Right hindlimb (tissue), 1 donor: ENCODE results near the gene RET.

Source experiments
- DNase-seq: peaks from one replicate; pipeline ENCODE4 v3.0.0-alpha.2; 2018

RET gene

DNA sequence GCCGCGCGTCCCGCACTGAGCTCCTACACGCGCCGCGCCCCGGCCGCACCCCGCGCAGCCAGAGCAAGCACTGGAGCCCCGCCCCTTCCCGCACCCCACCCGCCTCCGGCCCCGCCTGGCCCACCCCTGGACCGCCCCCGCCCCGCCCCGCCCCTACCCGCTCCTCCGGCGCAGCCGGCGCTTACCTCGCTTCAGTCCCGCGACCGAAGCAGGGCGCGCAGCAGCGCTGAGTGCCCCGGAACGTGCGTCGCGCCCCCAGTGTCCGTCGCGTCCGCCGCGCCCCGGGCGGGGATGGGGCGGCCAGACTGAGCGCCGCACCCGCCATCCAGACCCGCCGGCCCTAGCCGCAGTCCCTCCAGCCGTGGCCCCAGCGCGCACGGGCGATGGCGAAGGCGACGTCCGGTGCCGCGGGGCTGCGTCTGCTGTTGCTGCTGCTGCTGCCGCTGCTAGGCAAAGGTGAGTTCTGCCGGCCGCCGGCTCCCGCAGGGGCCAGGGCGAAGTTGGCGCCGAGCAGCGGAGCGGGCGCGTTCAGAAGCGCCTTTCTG, at the start of gene RET:
Gene RET, plus strand, starts transcription at position 194 of the 545 bp plus-strand sequence. Its CDS starts 190 bp downstream, at position 384.
- DNase-seq, result peak; percentile 46

DNA sequence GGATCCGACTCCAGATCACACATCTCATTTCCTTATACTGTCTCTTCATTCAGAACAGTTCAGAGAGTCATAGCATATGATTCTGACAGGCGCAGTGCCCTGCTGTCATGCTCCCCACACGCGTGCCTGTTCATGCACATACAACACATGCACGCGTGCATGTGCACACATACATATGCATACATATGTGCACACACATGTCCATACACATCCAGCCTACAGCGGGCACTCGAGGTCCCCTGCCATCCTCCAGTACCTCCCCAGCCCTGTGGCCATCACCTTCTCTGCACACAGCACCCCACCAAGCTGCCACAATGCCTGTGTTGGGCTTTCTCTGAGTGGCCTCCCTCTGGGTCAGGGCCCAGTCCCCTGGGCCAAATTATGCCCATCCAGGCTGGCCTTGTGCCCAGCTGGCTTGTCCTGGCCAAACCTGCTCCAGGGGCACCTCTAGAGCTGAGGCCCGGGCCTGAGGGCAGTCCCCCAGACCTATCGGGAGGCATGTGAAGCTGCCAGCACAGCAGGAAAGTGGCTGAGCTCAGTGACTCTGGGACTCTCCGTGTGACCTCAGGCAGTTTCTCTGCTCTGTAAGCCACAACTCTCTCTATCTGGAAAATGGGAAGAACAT, 49.4 kb upstream of the RET start:
- no peak for DNase-seq

DNA sequence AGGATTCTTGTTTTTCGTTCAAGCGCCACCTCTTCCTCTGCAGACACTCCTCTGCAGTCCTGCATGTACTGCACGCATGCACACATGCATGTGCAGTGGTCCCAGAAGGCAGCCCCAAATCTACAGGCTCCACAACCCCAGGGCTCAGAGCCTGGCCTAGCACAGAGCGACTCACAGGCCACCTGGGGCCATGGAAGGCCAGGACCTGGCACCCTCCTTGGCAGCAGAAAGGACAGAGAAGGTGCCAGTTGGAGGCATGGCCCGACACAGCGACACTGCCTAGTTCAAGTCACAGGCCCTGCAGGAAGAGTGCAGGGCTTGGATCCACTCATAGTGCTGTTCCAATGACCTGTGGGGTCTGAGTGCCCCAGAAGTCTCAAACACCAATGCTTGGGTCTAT, 48.7 kb upstream of the RET start:
- DNase-seq, result no peak

DNA sequence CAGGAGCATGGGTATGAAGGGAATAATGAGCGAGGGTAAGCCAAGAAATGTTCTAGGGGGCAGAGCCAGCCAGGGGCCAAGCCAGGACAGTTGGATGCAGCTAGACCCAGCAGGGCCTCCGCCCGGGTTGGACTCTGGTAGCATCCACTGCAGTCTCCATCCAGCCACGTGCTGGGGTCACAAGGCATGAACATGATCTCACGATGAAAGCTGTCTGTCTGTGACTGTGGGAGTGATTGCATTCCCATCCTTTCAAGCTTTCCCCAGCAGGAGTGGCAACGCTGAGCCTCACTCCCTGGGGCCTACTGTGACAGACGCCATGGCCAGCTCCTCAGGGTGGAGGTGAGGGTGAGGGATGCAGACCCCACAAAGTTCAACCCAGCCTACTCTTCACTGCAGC, 47.8 kb upstream of the RET start:
- no peak for DNase-seq

DNA sequence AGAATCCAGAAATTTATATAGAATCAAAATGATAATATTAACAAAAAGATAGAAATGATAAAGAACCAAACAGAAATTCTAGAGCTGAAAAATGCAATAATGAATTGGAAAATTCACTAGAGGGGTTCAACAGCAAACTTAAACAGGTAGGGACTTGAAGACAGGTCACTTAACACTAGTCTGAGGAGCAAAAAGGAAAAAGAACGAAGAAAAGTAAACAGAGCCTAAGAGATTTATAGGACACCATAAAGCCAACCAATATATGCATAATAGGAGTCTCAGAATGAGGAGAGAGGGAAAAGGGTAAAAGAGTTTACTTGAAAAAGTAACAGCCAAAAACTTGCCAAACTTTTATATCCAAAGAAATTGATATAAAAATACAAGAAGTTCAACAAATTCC, 44.3 kb upstream of the RET start:
- DNase-seq, result no peak

DNA sequence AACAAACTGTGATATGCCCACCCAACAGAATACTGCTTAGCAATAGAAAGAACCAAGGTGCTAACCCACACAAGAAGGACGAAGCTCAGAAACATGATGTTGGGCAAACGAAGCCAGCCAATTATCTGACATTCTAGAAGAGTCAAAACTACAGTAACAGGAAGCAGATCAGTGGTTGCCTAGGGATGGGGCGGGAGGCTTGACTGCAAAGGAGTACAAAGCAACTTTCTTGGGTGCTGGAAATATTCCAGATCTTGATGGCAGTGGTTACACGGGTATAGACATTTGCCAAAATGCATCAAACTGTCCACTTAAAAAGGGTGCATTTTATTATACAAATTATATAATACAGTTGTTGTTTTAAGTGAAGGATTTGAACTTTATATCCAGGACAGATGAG, 41.1 kb upstream of the RET start:
- DNase-seq, result no peak

DNA sequence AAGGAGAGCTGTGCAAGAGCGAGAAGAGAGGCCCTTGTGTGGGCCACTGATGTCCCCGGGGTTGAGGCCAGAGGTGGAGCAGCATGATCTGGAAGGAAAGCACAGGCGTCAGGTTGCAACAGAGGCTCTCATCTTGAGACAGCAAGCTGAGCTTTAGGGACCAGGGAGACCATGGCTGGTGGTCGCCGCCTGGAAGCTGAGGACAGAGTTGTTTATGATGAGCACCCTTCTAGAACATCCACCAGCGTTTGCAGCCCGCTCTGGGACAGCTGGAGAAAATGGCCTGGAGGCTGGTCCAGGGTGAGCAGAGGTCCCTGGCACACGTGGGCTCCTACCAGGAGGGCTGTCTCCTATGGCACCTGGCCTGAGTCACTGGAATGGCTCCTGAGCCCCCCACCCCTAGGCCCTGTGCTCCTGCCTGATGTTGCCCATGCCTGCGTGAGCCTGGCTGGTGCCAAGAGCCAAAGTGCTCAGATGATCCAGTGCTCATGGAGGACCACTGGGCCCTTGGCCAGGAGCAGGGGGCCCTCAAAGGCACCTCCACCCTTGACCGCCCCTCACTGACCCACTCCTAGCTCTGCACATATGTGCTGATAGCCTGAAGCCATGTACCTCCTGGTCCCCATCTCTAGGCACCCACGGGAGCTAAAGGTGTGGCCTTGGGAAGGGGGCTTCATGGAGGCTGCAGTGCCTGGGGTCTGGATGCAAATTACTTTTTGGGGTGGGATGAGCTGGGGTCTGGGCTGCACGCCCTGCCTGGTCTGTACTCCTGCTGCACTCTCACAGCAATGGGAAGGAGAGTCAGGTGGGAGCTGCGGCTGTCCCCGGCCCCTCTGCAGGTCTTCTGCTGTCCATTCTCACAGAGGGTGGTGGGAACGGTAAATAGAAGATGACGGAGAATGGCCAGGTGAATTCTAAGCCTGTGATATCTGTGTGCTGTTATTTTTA, 40.1 kb upstream of the RET start:
- DNase-seq, result no peak

DNA sequence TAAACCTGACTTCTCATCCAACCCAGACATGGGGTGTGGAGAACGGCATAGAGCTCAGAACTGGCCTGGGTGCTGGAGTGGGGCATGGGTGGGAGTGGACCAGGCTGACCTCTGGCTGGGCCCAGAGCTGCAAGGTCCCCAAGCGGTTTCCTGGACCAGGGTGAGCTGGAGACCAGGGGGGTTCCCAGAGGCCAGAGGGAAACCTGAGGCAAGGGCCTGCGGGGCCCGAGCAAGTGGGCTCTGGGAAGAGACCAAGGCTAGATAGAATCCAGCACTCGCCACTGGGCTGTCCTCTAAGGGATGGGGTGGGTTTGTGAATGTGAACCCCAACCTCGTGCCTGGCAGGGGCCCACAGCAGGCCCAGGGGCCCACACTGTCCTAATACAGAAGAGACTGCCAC, 39.4 kb upstream of the RET start:
- no peak for DNase-seq

DNA sequence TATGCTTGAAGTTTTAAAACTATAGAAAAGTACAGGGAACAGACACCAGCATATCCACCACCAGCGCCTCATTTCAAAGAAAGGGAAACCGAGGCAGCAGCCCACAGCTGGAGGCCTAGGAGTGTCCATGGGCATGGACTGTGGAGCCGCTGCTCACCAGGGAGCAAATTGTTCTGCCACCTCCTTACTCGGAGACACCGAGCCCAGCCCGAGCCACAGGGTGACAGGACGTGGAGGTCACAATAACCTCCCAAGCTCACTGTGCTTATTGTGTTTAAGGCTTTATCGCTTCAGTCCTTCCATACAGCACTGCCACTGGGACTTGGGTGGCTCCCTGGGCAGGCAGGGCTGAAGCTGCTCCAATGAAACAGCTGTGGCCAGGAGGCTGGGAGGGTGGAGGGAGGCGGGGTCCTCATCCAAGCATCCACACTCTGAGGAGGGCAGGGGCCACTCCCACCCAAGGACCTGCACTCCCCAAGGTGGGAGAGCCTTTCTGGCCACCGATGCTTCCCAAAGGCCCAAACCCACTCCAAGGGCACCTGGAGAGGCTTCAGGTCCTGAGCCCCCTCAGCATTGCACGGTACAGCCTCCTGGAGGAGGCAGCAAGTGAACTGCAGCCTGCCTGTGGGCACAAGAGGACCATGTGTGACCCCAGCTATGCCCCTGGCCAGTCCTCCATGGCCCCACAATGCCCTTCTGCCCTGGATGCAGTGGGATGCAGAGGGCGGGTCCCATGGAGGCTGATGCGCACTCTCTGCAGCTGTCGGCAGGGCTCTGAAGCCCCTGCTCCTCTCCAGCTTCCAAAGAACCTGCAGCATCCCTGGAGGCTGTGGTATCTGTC, 38.7 kb upstream of the RET start:
- no peak for DNase-seq

DNA sequence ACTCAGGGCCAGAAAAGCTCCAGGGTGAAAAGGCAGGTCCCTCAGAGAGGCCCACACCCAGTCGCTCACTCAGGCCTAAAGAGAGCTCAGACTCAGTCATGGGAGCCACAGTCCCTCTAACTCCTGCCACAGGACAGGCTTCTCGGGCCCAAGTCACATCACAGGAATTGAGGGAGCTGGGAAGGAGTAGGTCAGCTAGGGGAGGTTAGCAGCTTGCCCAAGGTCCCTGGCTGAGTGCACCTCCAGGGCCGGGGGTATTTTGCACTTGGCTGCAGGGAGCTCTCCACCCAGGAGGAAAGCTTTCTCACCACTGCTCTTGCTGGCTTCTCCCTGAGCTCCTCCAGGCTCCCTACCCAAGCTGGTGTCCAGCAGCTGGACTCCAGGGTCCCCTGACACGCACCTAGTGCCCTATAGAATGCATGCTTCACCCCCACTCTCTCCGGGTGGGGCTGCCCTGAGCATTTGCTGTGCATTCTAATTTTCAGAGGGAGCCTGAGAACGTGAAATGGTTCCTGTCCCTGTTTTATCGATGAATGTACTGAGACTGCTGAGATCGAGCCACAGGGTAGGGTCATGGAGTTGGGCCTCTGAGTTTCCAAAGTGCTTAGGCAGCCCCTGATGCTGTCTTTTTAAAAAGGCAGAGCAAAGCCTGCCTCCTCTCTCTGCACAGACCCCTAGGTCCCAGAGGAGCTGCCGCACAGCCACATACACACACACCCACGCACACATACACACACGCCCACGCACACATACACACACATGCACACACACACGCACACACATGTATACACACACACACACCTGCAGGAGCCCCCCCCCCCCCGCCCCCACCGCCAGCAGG, 37.9 kb upstream of the RET start:
- no peak for DNase-seq

DNA sequence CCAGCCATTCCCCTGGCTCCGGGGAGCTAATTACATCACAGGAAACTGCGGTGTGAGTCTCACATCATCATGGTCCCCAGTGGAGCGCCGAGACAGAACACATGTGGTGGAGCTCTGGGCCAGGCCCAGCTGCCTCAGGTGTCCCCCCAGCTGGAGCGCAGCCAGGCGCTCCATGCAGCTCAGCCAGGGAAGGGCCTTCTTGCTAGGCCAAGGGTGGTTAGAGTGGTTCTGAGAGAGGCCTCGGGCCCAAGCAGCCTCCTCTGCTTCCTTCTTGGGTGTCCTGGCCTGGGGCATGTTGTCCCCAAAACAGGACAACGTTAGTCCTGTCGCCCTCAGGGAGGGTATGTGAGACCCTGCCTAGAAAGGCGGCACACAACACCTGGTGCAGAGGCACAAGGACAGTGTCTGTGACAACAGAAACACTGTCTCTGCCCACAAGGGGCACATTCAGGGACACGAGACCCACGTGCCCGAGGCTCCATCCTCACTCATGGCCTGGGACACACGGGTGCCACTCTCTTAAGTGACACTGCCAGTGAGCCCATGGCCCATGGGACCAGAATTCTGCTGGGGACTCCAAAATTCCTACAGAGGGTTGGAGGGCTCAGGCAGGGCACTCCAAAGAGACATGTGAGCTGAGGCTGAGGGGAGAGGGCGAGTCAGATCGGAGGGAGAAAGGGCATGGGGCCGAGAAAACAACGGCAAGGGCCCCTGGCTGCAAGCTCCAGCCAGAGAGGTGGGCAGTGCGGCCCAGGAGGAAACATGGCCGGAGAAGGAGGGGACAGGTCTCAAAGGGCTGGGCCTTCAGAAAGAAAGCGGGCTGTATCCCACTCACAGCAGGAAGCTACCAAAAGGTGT, 37.0 kb upstream of the RET start:
- DNase-seq, result peak; percentile 48

DNA sequence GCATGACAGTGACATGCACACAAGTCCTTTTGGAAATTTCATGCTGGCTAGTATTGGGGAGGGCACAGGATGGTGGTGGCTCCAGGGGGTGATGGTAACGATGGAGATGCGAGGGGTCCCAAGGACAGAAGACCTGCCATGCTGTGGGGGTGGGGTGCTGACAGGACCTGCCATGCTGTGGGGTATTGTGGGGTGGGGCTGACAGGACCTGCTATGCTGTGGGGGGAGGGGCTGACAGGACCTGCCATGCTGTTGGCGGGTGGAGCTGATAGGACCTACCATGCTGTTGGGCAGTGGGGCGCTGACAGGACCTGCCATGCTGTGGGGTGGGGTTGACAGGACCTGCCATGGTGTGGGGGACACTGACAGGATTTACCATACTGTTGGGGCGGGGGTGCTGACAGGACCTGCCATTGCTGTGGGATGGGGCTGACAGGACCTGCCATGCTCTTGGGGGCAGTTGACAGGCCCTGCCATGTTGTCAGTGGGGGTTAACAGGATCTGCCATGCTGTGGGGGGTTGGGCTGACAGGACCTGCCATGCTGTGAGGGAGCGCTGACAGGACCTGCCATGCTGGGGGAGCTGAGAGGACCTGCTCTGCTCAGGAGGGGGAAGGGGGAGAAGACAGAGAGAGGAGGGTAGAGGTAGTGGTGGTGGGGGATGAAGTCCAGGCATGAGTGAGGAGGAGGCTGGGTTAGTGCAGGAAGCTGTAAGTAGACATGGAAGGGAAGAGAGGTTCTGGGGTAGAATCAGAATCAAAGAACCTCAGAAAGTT, 36.2 kb upstream of the RET start:
- DNase-seq, result no peak

DNA sequence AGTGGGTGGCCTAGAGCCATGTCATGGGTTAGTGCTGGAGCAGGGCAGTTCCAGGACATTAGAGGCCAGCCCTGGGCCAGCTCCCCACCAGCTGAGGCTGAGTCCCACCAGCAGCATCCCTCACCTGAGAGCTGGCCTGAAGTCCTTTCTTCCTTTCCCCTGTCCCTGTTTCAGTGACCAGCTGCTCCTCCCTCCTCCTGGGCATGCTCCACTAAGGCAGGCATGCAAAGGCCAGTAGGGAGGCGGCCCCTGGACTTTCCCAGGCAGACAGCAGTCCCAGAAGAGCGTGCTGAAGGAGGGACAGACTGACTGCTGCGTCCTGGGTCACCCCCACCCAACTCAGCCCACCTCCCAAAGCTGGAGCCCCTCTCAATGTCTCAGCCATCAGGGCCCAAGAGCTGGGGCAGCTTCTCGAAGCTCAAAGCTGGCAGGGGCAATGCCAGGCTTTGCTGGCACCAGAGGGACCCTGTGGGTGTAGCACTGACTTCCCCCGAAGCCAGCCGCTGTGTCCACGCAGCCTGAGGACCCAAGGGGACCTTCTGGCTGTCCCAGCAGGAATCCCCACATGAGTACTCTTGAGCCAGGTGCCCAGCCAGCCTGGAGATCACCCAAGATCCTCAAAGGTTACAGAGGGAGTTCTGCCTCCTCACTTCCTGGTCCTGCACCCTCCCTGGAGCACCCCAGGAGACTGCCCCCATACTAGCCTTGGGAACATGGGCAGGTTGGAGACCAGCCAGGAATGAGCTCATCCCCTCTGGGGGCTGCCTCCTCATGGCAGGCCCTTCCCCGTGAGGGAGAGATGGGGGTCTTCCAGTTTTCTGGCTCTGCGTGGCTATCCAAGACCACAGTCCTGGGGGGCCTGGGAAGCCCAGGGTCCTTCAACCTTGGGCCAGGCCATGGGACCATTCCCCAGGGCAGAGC, 35.2 kb upstream of the RET start:
- DNase-seq, result no peak

DNA sequence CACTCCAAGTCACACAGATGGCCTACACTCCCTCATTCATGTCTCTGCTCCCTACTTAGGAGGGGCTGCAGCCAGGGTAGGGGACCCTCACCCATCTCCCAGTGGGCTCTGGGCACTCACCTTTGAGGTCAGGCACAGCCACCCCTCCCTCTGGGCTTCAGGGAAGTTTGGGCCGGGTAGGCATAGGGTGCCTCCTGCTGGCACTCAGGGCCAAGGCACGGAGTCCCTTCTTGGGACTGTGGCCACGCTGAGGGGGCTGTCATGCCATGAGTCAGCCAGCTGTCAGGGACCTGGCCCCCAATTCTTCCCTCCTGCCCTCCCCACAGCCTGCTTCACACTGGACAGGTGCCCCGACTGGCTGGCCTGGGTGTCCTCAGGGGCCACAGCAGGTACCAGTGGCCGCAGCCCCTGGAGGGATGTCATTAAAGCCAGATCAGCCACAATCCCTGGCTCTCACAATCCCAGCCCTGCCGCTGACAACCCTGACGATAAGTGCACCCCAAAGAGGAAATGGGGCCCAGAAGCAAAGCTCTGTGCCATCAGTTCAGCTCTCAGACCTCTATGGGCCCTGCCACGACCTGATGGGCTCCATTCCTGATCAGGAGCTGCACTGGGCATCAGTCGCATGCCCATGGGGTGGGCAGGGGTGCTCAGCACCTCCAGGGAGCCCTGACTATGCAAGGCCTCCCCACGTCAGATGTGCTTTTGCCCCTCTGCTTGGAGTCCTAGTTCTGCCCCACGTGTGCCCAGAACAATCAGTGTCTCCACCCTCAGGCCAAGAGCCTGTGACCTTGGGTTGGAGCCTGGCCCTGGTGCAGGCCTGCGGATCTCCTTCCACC, 34.1 kb upstream of the RET start:
- DNase-seq, result no peak

DNA sequence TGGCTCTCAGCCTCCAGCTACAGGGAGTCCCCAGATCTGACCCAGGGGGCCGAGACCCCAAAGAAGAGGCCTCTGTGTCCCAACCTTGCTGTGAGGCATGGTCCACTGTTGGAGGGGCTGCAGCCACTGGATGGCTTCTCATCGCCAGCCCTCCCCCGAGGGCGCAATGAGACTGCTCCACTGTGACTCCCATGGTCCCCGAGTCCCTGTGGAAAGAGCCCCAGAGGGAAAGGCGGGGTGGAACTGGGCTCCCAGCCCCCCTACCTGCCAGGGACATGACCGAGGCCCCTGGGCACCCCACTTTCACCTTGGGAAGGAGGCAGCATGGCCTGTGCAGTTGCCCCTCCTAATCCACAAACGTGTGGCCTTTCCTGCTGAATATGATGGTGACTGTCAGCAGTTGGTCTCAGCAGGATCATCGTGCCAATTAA, 33.5 kb upstream of the RET start:
- DNase-seq, result no peak

DNA sequence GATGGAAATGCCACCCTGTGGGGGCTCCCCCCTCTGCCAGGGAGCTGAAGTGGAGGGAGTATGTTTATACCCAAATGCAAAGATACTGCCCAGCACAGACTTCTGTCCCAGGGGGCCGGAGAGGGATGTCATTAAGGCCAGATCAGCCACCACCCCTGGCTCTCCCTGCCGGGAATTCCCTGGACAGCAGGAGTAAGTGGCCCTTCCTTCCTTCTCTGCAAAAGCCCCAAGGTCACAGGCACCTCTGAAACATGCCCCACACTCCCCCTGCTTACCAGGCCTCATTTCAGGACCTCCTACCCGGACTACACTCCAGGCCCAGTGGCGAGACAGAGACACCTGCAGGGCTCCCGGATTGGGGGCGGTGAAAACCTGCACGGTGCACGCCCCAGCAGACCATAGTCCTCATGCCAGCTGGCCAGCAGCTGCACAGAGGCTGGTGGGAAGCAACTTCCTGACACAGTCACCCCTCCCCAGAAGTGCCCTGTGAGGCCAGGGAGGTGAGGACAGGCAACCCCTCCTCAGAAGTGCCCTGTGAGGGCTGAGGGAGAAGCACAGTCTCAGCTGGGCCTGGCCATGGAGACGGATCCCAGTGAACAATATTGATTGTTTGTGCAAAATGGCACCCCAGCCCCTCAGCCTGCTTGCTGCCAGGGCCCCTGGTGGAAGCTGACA, 33.0 kb upstream of the RET start:
- no peak for DNase-seq

DNA sequence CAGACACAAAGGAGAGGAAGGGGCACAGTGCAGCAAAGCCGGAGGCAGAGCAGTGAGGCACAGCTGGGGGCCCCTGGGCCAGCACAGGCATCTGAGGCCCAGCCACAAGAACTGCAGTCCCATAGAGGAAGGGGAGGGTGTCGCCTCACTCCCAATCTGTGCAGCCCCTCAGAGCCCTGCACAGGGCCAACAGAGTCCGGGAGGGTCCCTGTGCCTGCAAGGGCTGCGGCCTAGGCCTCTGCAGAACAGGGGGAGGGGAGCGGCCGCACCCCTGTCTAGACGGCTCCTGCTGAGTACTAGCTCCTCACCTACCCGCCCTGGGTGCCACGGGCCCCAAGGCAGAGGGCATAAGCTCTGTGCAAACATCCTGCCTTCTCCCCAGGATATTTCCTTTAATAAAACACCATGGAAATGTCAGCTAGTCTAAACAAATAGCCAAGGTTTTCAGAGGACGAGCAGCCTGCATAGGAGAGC, 32.4 kb upstream of the RET start:
- no peak for DNase-seq
